GM12892 (cell line): ENCODE measurements around the gene LETMD1.

ENCODE experiments used
- POLR2A ChIP-seq: IDR thresholded peaks from 2 replicates; pipeline ENCODE4 v1.6.1; 2011; ENCODE audit warnings: low read depth, low read length, control low read depth
- TAF1 ChIP-seq: IDR thresholded peaks from 2 replicates; pipeline ENCODE4 v1.6.1; 2011; ENCODE audit warnings: low read depth, mild to moderate bottlenecking, control low read depth, low read length, borderline replicate concordance

- peak; percentile 95 for TF ChIP-seq TAF1
- TF ChIP-seq POLR2A: peak; percentile 99
These were observed 35.2 kb downstream of the LETMD1 start, which contains the start of gene CSRNP2 for GRCh38 chr12:51083126-51083833.
